Activated CD4-positive, CD25-positive, alpha-beta regulatory T cell treated with anti-CD3 and anti-CD28 coated beads, Interleukin-2, amount 50 U/mL, for 16 hours (primary cell): Measurements from ENCODE around the gene CASK.
"Not testable (repeated sequence)": the region's sequence is repeated elsewhere in the genome, so short reads cannot be mapped to it uniquely, and the experiment has no call there.

Experiments
- DNase-seq: peaks from one replicate; pipeline ENCODE4 v3.0.0-alpha.2; 2020; ENCODE audit warnings: low read depth, low spot score

Gene CASK

DNA sequence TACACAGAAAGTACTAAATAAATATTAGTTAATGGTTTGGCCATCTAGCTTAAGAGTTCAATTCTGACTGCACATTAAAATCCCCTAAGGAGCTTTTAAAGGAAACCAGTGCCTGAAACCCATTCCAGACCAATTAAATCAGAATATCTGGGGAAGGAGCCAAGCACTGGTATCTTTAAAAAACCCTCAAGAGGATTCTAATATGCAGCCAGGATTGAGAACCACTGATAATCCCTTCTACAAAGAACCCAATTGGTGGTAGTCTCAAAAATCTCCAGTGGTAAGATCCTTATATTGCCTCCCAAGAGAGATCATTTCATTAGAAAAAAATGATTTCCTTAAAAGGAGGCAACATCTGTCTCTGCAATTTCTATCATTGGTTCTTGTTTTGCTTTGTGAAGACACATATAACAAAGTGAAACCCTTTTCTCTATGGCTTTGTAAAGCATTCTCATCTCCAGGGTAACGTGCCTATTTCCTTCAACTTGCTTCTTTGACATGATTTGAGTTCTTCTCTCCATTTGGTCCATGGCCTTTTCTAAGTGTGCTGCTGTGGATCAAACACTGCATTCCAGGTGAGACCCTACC, 231.1 kb downstream of the CASK start:
- no peak for DNase-seq

DNA sequence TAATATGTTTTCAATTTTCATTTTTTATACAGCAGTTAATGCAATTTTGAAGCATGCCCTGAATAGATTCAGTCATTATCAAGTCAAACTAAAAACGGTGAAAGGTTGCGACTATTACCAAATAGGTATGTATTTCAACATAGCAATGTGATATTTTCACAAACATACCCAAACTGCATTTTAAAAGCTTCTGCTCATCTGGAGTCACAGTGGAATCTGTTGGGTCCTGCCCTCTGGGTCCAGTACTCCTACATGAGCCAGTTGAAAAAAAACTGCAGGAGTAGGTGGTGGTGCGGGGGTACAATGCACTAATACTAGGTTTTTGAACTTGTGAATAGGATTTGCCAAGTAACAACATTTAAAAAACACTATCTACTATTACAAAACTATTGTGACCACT, 233.6 kb downstream of the CASK start:
- DNase-seq, result no peak

DNA sequence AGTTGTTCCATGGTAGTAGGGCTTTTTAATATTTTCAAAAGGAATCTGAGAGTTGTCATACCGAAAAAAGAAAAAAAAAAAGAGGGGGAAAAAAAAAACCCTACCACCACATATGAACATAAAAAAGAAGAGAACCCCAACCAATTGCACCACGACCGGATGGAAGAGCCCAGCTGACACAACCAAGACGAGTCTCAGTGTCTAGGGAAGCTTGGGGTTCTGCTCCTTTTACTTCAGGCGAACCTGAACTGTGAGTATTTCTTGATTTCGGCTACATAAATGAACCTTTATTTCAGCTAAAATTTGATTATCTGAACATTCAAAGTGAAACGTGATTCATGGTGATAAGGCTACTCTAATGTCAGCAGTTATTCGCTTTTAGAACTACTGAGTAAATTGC, 234.5 kb downstream of the CASK start, which contains the start of gene GPR34:
Gene GPR34, plus strand, starts transcription at position 139 of the 400 bp plus-strand sequence. CDS start 6,661 bp downstream, outside the sequence.
- DNase-seq, result no peak

DNA sequence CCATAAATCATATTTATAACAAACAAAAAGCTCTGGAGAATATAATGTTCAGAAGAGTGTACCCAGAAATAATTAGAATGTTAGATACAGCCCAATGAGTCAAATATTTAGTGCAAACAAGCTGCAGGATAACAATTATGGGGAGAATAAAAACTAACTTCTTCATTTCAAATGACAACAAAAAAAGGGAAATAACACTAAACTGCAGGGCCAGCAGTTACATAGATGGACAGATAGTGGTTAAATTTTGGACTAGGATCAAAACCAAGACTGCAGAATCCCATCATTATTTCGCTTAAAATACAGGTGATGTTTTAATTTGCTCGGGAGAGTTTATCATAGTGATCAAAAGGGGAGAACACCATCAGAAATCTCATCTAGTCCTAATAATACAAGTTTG, 235.2 kb downstream of the CASK start:
- no peak for DNase-seq

DNA sequence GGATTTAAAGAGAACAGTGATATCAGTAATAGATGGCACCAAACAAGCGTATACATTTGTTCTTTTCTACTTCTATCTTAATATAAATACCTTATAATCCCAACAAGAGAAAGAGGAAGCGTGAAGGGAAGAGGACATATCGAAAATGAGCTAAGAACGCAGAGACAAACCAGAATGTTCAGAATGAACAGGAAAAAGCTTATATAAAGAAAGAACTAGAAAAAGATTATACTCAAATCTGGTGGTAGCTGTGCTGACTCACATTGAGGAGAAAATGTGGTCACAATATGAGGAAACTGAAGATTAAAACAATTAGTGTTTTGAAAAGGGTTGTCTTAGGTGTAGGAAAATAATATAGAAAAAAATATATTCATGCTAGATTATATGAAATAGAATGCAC, 236.6 kb downstream of the CASK start:
- DNase-seq, result no peak

DNA sequence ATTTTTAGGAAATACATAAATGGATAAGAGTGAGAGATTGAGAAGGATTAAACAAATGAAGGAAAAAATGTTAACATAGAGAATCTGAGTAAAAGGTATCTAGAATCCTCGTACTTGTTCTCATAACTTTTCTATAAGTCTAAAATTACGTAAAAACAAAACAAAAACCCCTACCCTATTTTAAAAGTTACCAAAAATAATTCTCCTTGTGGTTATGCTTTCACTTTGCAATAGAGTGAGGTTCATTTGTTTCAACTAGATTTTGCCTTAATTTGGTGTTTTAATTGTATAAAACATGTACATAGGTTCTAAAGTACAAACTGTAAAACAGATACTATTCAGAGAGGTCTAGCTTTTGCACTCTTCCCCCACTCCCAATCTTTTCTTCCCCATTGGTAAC, 238.4 kb downstream of the CASK start:
- DNase-seq, result no peak

DNA sequence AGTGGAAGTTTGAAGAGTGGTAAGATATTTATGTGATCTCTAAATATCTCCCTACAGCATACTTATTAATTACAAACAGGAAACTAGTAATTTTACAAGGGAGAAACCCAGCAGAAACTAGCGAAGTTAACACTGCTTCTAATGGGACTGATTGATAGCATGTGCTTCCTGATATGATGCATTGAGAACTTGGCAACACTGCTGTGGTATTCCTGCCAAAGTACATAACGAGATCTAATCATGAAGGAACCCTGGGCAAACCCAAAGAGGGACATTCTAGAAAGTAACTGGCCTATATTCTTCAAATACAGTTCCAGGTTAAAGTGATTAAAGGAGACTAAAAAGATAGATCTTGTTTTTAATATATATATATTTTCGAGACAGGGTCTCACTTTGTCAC, 239.2 kb downstream of the CASK start:
- DNase-seq, result no peak

DNA sequence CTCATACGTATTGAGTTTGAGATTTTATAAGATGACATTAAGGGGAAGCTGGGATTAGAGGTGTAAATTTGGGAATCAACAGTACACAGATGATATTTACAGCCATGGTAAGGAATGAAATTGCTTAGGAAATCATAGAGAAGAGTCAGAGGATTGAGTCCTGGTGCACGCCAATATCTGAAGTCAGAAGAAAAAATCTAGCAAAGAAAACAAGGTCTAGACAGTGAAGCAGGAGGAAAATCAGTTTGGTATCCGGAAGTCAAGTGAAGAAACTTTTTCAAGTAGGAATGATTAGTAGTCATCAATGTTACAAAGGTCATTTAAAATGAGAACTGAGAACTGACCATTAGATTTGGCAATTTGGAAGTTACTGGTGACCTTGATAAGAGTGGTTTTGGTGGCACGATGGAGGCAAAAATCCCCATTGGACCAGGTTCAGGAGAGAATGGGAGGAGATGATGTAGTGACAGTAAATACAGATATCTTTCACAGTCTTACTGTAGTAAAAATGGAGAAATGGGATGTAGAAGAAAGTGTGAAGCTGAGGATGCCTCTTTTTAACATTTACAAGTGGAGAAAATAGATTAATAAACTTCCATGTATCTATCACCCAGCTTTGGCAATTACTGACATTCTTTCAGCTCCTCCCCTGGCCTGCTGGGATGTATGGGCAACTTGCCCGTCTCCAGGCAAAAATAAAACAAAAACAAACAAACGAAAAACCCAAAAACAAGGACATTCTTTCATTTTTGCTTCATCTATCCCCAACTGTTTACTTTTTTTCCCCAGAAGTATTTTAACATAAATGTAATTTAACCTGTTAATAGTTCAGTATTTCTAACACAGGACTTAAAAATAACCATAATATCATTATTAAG, 245.9 kb downstream of the CASK start:
- no peak for DNase-seq

DNA sequence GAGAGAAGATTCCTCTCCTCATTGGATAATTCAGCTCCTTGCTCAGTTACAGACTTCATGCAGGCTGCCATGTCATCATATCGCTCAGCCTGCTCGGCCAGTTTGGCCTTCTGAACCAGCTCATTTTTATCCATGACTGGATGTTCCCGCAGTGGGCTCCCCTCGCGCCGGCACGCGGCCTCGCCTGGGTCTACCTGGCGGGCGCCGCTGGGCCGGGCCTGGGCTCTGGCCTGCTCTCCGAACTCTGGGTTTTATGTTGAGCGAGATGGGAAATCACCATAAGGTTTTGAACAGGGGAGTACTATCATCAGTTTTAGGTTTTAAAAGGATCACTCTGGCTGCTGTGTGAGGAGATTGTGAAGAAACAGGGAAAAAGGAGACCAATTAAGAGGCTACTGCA, 247.0 kb downstream of the CASK start:
- not testable (repeated sequence) for DNase-seq

DNA sequence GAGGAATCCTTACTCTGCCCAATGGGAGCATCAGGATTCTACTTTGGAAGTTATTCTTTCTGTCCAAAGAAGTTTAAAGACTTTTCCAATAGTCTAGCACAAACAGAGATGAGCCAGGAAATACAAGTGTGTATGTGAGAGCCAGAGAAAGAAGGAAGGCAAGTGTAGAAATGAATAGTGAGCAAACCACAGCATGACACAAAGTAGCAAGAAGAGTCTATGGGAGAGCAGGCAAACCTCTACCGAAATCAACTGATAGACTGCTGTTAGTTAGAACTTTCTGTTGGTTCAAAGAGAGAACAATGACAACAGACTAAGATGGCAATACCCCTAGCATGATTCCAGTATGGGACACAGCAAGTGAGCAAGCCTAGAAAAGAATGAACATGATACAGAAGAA, 250.7 kb downstream of the CASK start:
- DNase-seq, result no peak

DNA sequence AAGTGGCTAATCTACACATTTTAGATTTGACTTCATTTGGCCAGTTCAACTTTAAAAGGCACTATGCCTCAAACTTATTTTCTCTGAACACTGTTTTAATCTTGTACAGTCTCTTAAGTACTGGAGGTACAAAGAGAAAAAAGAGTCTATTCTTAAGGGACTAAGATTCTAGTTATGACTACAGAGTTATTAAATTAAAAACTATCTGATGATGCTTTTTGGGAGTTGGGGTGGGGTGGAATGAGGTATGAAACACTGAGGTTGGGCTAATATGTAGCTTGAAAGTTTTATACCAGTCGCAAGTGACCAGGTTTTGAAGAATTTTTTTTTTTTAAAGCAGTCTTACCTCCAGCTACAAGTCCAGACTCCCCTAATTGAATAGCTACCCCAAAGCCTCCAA, 252.3 kb downstream of the CASK start:
- no peak for DNase-seq

DNA sequence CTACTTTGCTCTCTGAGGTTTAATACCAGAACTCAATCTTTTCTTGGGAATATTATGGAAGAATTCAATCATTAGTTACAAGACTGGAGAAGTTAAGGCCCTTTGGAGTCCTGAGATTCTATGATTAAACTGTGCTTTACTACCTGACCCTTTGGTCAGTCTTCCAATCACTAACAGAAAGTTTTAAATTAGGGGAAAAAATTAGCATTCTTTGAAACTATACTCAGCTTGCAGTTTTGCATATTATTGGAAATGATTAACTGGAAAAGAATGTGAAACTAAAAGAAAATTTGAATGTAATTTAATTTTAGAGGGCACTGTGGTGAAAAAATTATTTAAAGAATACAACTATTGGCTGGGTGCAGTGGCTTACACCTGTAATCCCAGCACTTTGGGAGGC, 253.2 kb downstream of the CASK start:
- DNase-seq, result no peak

DNA sequence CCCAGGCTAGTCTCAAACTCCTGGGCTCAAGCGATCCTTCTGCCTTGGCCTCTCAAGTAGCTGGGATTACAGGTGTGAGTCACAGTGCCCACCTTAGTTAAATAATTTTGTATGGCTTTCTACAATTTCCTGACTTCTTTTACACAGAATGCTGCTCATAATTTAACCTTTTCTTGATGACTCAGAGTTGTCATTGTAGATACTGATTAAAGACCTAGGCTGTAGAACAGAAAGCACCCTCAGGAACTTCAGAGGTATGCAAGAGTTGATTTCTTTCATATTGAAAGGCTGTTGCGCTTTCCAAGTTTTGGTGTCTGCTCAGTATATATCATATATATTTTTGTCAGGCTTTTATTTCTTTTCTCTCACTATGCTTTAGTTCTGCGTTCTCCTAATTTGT, 255.7 kb downstream of the CASK start:
- no peak for DNase-seq

DNA sequence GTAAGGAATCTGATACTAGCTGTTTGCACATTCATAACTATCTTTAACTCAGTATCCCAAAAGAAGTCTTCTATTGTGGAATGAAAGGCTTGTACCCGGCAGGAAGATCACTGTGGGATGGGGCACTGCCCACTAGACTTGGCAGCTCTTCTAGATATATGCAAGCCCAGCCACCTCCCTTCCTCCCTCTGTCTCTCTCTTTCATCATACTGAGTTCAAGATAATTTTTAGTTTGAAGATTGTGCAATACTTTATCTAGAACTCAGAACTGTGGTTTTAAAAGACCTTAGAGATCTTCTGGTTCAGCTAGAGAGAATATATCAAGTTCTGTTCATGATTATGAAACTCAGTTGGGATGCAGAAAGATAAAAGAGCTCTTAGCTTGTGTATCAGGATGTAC, 257.1 kb downstream of the CASK start:
- no peak for DNase-seq

DNA sequence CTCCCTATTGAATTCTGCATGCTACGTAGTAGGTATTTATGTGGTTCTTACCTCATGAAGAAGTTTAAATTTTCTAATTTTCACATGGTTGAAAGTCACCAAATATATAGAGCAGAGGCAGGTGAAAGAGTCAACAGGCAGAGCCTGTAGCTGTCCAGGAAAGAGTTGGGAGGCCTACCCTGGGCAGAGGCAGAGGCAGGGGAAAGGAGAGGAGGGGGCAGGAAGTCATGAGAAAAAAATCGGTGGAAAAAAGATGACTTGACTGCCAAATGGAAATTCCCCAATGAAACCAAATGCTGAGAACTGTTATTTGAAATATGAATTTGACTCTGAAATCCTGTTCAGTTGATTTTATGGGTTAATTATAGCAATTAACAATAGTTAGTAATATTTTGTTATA, 257.7 kb downstream of the CASK start:
- DNase-seq, result no peak

DNA sequence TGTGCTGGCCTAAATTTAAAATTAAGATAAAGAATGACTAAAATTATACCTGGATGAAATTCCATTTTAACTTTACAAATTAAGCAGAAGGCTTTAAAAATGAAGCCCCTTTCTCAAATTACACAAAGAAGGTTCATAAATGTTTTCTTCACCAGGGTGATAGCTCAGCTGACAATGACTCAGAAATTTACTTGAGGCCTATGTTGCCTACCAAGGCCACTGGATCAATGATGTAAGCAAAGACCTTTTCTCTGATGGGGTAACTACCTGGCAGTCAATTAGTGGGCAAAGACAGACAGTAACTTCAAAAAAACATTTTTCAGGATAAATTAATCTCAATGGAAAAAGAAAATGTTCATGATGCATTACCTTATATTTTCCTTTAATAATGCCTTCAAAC, 258.4 kb downstream of the CASK start:
- DNase-seq, result no peak

DNA sequence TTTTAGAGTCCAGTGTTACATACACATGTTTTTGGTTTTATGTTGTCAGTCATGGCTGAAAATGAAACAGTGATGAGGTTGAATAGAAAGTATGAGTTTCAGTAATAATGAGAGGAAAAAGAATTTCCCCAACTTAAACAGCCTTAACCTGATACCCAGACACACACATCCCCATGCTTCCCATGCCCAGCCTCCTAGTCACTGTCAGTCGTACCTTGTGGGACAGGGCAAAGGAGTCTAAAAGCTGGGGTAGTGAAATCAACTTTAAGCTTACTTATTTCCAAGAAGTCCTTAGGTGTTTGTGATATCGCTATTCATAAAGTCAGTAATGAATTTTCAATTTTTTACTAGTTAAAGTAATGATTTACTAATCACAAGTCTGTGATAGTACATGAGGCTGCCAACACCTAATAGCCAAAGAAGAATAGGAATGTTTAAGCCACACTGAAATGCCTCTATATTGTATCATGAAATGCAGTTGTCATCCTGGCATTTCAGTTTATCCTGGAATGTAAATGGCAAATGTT, 258.9 kb downstream of the CASK start:
- DNase-seq, result no peak

DNA sequence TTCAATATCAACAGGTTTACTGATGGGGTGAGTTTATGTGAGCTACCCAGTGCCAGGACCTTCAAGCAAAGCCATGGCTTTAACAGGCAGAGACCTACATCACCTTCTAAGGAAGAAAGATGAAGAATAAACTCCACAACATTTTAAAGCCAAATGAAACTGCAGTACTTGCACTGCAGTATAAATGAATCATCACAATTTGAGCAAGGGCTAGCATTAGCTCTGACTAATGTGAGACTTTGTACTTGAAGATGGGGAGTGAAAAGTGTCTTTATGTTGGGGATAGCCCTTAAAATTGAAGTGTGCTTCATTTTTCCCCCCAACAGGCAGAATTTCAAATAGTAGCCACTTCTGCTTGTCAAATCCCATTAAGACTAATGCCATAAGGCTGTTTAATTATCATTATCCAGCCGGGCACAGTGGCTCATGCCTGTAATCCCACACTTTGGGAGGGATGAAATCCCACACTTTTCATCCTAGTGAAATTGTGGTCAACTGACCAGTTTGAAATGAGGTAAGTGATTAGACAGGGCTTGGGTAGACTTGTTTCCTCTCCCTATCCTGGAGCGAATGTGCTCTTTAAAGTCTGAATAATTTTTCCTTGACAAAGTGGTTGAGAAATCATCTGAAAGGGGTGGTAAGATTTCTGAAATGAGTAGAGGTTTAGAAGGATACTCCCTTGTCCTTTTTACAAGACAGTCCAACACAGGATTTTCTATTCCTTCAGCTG, 261.8 kb downstream of the CASK start:
- no peak for DNase-seq

DNA sequence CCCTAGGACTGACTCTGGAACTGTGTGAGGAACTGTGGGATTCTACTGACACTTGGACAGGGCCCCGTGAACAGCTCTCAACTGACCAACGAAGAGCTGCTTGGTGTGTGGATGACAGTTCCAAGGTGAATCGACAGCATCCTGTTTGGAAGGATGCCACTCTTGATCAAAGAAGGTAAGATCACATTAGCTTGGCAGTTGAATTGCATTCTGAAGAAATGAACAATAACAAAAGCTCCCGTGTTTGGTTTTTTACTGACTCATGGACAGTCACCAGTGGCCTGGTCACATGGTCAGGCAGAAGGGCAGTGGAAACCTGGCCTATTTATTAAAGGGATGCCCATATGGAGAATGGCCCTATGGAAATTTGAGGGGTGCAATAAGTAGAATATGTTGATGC, 267.7 kb downstream of the CASK start:
- no peak for DNase-seq

DNA sequence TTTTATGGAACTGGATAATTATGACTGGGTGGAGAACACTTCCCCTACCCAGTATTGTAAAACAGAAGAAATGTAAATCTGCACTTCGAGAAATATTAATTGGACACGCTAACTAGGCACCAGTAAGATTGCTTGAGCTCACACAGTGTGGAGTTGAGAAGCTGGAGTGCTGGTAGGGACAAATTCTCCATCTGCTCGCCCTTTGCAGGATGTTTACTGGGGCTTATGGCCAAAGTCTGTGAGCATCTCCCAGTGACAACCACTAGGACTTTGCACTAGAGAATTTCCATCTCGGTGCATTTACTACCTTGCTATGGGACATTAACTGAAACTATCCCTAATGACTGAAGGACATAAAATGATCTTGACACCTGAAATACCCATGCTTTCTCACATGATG, 268.3 kb downstream of the CASK start:
- no peak for DNase-seq

DNA sequence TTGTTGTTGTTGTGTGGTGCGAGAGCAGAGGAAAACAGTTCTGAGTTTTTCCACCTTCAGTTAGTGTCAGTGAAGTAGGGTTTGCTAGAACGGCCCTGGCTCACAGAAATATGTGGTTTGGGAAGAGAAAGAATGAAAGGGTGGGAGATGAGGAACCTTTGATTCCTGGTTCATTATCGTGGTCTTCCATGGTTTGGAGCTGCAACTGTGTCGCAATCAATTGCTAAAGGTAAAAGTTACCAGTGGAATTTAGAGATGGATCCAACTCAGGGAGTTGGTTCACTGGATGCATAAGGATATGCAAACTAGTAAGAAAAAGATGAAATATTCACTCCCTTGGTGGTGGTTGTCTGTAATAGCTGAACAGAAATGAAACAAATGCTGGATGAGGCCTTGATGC, 270.2 kb downstream of the CASK start:
- no peak for DNase-seq

DNA sequence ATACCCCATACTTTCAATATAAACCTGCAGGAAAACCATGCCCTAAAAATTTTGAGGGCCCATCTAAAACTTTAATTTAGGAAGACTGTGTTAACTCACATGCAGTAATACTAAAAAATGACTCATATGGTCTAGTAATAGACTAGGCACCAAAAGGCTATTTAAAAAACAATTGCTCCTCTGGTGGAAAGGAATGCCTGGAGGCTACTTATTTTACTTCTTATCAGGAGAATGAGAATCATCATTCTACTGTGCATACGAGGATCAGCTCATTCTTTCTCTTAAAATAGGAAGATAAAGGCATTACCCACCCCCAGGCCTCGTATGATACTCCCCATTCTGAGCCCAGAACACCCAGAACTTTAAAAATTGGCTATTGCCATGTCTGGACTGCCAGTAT, 277.2 kb downstream of the CASK start:
- not testable (repeated sequence) for DNase-seq
